Measurements from ENCODE around the gene SLC6A4. TPM values are rescaled to one million over a fixed set of nuclear protein-coding genes. Genes with fewer than 3 reads are reported as not detected.

Gene SLC6A4
- total and polyA plus RNA-seq, 4 experiments from 2014 or later, result not detected

- no peak overlapping the region for H3K27ac Mint-ChIP-seq
- H3K36me3 Mint-ChIP-seq, result no peaks in the 10 kb centered on the region
- ChIA-PET CTCF (ENCODE audit: partially characterized antibody) (no interaction called here), POLR2A (ENCODE audit: partially characterized antibody) (no interaction called here)
- intact Hi-C loops (cut with micrococcal nuclease), result no loop called here
- no peak for DNase-seq
- no peaks in the 10 kb centered on the region for H3K36me3 ChIP-seq (ENCODE audit: insufficient read depth, low read length)
- no peak overlapping the region for H3K27ac ChIP-seq (ENCODE audit: low read depth, low read length)
- no peaks in the 10 kb centered on the region for H3K9me3 ChIP-seq (ENCODE audit: control insufficient read depth in 1 of 2, low read length in 2 of 2)
- H3K27me3 Mint-ChIP-seq, result peaks cover 14 to 27% of the 10 kb centered on the region in 2 donors
- H3K27me3 ChIP-seq (ENCODE audit: insufficient read depth, low read length), result peaks cover 7% of the 10 kb centered on the region
- no peaks in the 10 kb centered on the region for H3K4me1 ChIP-seq (ENCODE audit: insufficient read depth, low read length)
- no peaks in the 10 kb centered on the region for H3K4me1 Mint-ChIP-seq
- no peaks in the 10 kb centered on the region for H3K9me3 Mint-ChIP-seq
- no peak overlapping the region for H3K4me3 Mint-ChIP-seq
- no peak overlapping the region for H3K4me3 ChIP-seq (ENCODE audit: low read length in 2 of 2)
Observed at GRCh38 chr17:30228011-30228410, 7.5 kb downstream of the SLC6A4 start.

GRCh38 chr17:30226878-30227277, 8.6 kb downstream of the SLC6A4 start:
- no peaks in the 10 kb centered on the region for H3K36me3 ChIP-seq (ENCODE audit: insufficient read depth, low read length)
- H3K4me3 Mint-ChIP-seq, result no peak overlapping the region
- no peak overlapping the region for H3K27ac Mint-ChIP-seq
- peaks cover 7 to 18% of the 10 kb centered on the region in 2 donors for H3K27me3 Mint-ChIP-seq
- POLR2A ChIA-PET (ENCODE audit: partially characterized antibody), result no interaction called here
- CTCF ChIA-PET (ENCODE audit: partially characterized antibody), result no interaction called here
- H3K4me3 ChIP-seq (ENCODE audit: low read length in 2 of 2), result no peak overlapping the region
- H3K4me1 ChIP-seq (ENCODE audit: insufficient read depth, low read length), result no peaks in the 10 kb centered on the region
- intact Hi-C loops (cut with micrococcal nuclease), result no loop called here
- H3K27me3 ChIP-seq (ENCODE audit: insufficient read depth, low read length), result peaks cover 6% of the 10 kb centered on the region
- H3K36me3 Mint-ChIP-seq, result no peaks in the 10 kb centered on the region
- no peaks in the 10 kb centered on the region for H3K9me3 ChIP-seq (ENCODE audit: control insufficient read depth in 1 of 2, low read length in 2 of 2)
- H3K4me1 Mint-ChIP-seq, result no peaks in the 10 kb centered on the region
- no peaks in the 10 kb centered on the region for H3K9me3 Mint-ChIP-seq
- no peak for DNase-seq
- H3K27ac ChIP-seq (ENCODE audit: low read depth, low read length), result no peak overlapping the region

GRCh38 chr17:30225919-30226553, 9.5 kb downstream of the SLC6A4 start:
- Histone ChIP-seq H3K27ac (ENCODE audit: low read depth, low read length) (no peak overlapping the region), H3K4me3 (ENCODE audit: low read length in 2 of 2) (no peak overlapping the region), H3K36me3 (ENCODE audit: insufficient read depth, low read length) (no peaks in the 10 kb centered on the region), H3K4me1 (ENCODE audit: insufficient read depth, low read length) (no peaks in the 10 kb centered on the region), H3K27me3 (ENCODE audit: insufficient read depth, low read length) (peaks cover 3% of the 10 kb centered on the region), H3K9me3 (ENCODE audit: control insufficient read depth in 1 of 2, low read length in 2 of 2) (no peaks in the 10 kb centered on the region)
- no peak for DNase-seq
- H3K4me3 Mint-ChIP-seq, result no peak overlapping the region
- peaks cover 5 to 19% of the 10 kb centered on the region in 2 donors for H3K27me3 Mint-ChIP-seq
- ChIA-PET POLR2A (ENCODE audit: partially characterized antibody) (no interaction called here), CTCF (ENCODE audit: partially characterized antibody) (no interaction called here)
- intact Hi-C loops (cut with micrococcal nuclease), result no loop called here
- no peaks in the 10 kb centered on the region for H3K9me3 Mint-ChIP-seq
- H3K27ac Mint-ChIP-seq, result no peak overlapping the region
- no peaks in the 10 kb centered on the region for H3K4me1 Mint-ChIP-seq
- H3K36me3 Mint-ChIP-seq, result no peaks in the 10 kb centered on the region

- Mint-ChIP-seq H3K36me3 (no peaks in the 10 kb centered on the region), H3K4me1 (no peaks in the 10 kb centered on the region), H3K27ac (no peak overlapping the region), H3K27me3 (peaks cover 5 to 9% of the 10 kb centered on the region in 2 donors), H3K9me3 (no peaks in the 10 kb centered on the region), H3K4me3 (no peak overlapping the region)
- Histone ChIP-seq H3K36me3 (ENCODE audit: insufficient read depth, low read length) (no peaks in the 10 kb centered on the region), H3K27me3 (ENCODE audit: insufficient read depth, low read length) (peaks cover 3% of the 10 kb centered on the region), H3K4me3 (ENCODE audit: low read length in 2 of 2) (no peak overlapping the region), H3K9me3 (ENCODE audit: control insufficient read depth in 1 of 2, low read length in 2 of 2) (no peaks in the 10 kb centered on the region), H3K4me1 (ENCODE audit: insufficient read depth, low read length) (no peaks in the 10 kb centered on the region), H3K27ac (ENCODE audit: low read depth, low read length) (no peak overlapping the region)
- intact Hi-C loops (cut with micrococcal nuclease), result no loop called here
- CTCF ChIA-PET (ENCODE audit: partially characterized antibody), result interaction anchor here (1.0 kb wide), 1 partner anchor 121 kb away, joined by 3 read pairs; no protein-coding TSS in a partner anchor
- POLR2A ChIA-PET (ENCODE audit: partially characterized antibody), result no interaction called here
- DNase-seq, result no peak
Observed at GRCh38 chr17:30225112-30225511, 10.4 kb downstream of the SLC6A4 start.

- peaks cover 5 to 9% of the 10 kb centered on the region in 2 donors for H3K27me3 Mint-ChIP-seq
- no peak for DNase-seq
- Histone ChIP-seq H3K36me3 (ENCODE audit: insufficient read depth, low read length) (no peaks in the 10 kb centered on the region), H3K4me1 (ENCODE audit: insufficient read depth, low read length) (no peaks in the 10 kb centered on the region), H3K9me3 (ENCODE audit: control insufficient read depth in 1 of 2, low read length in 2 of 2) (no peaks in the 10 kb centered on the region), H3K4me3 (ENCODE audit: low read length in 2 of 2) (no peak overlapping the region), H3K27me3 (ENCODE audit: insufficient read depth, low read length) (peaks cover 3% of the 10 kb centered on the region), H3K27ac (ENCODE audit: low read depth, low read length) (no peak overlapping the region)
- no peak overlapping the region for H3K27ac Mint-ChIP-seq
- H3K36me3 Mint-ChIP-seq, result no peaks in the 10 kb centered on the region
- intact Hi-C loops (cut with micrococcal nuclease), result no loop called here
- no peak overlapping the region for H3K4me3 Mint-ChIP-seq
- ChIA-PET POLR2A (ENCODE audit: partially characterized antibody) (no interaction called here), CTCF (ENCODE audit: partially characterized antibody) (interaction anchor here (1.0 kb wide), 1 partner anchor 120 kb away, joined by 3 read pairs; no protein-coding TSS in a partner anchor)
- H3K9me3 Mint-ChIP-seq, result no peaks in the 10 kb centered on the region
- no peaks in the 10 kb centered on the region for H3K4me1 Mint-ChIP-seq
Observed at GRCh38 chr17:30224419-30224960, 11.0 kb downstream of the SLC6A4 start.

- no peaks in the 10 kb centered on the region for H3K9me3 Mint-ChIP-seq
- intact Hi-C loops (cut with micrococcal nuclease), result no loop called here
- POLR2A ChIA-PET (ENCODE audit: partially characterized antibody), result no interaction called here
Observed at GRCh38 chr17:30222721-30223175, 12.7 kb downstream of the SLC6A4 start.

GRCh38 chr17:30222251-30222650, 13.2 kb downstream of the SLC6A4 start:
- Histone ChIP-seq H3K27ac (ENCODE audit: low read depth, low read length) (no peak overlapping the region), H3K27me3 (ENCODE audit: insufficient read depth, low read length) (no peaks in the 10 kb centered on the region), H3K4me1 (ENCODE audit: insufficient read depth, low read length) (no peaks in the 10 kb centered on the region), H3K4me3 (ENCODE audit: low read length in 2 of 2) (no peak overlapping the region), H3K36me3 (ENCODE audit: insufficient read depth, low read length) (no peaks in the 10 kb centered on the region), H3K9me3 (ENCODE audit: control insufficient read depth in 1 of 2, low read length in 2 of 2) (no peaks in the 10 kb centered on the region)
- no peak for DNase-seq
- H3K4me3 Mint-ChIP-seq, result no peak overlapping the region
- H3K36me3 Mint-ChIP-seq, result no peaks in the 10 kb centered on the region
- intact Hi-C loops (cut with micrococcal nuclease), result no loop called here
- H3K4me1 Mint-ChIP-seq, result no peaks in the 10 kb centered on the region
- H3K27ac Mint-ChIP-seq, result no peak overlapping the region
- ChIA-PET CTCF (ENCODE audit: partially characterized antibody) (no interaction called here), POLR2A (ENCODE audit: partially characterized antibody) (no interaction called here)
- H3K9me3 Mint-ChIP-seq, result no peaks in the 10 kb centered on the region
- H3K27me3 Mint-ChIP-seq, result peaks cover 0 to 4% of the 10 kb centered on the region in 2 donors

More at GRCh38 chr17:30222721-30223175, 12.7 kb downstream of the SLC6A4 start:
- H3K36me3 ChIP-seq (ENCODE audit: insufficient read depth, low read length), result no peaks in the 10 kb centered on the region
- Mint-ChIP-seq H3K27me3 (peaks cover 0 to 4% of the 10 kb centered on the region in 2 donors), H3K4me3 (no peak overlapping the region), H3K36me3 (no peaks in the 10 kb centered on the region), H3K27ac (no peak overlapping the region), H3K4me1 (no peaks in the 10 kb centered on the region)
- no peaks in the 10 kb centered on the region for H3K27me3 ChIP-seq (ENCODE audit: insufficient read depth, low read length)
- no peaks in the 10 kb centered on the region for H3K4me1 ChIP-seq (ENCODE audit: insufficient read depth, low read length)
- H3K9me3 ChIP-seq (ENCODE audit: control insufficient read depth in 1 of 2, low read length in 2 of 2), result no peaks in the 10 kb centered on the region
- CTCF ChIA-PET (ENCODE audit: partially characterized antibody), result no interaction called here
- H3K4me3 ChIP-seq (ENCODE audit: low read length in 2 of 2), result no peak overlapping the region
- H3K27ac ChIP-seq (ENCODE audit: low read depth, low read length), result no peak overlapping the region
- no peak for DNase-seq

Data from CD4-positive, alpha-beta memory T cell (primary cell).